ENCODE measurements around the gene PC. TPM values are rescaled to one million over a fixed set of nuclear protein-coding genes. Genes with fewer than 3 reads are reported as not detected.

PC gene
- total and polyA plus RNA-seq, 10 donors = 3.4 to 8.8 (median 5.3) TPM

GRCh38 chr11:66848671-66849500, 109.3 kb downstream of the PC start:
- 88 to 95% (median 91%) methylated on average over 13 to 28 of the region's 28 CpGs for WGBS, 5 donors
- DNase-seq = peak; percentile 70
- Histone ChIP-seq H3K27ac (no peak overlapping the region), H3K27me3 (replicated peaks in 1 of 7) (no peaks in the 10 kb centered on the region), H3K4me1 (peaks cover 7 to 34% (median 19%) of the 10 kb centered on the region in 6 donors), H3K4me3 (no peak overlapping the region), H3K36me3 (peaks cover 0 to 49% (median 28%) of the 10 kb centered on the region in 6 donors), H3K9me3 (no peaks in the 10 kb centered on the region)
- TF ChIP-seq POLR2A (IDR thresholded peaks at IDR 0.05) (no peak), POLR2AphosphoS5 (IDR thresholded peaks at IDR 0.05) (peak in 1 of 3 donors; percentile 55)
- intact Hi-C loops (cut with DNase I; ENCODE audit: low total_unique reads) = no loop called here

GRCh38 chr11:66847461-66848232, 110.5 kb downstream of the PC start:
- peak; percentile 66 for DNase-seq
- no peak overlapping the region for H3K27ac ChIP-seq
- peaks cover 0 to 49% (median 28%) of the 10 kb centered on the region in 6 donors for H3K36me3 ChIP-seq
- TF ChIP-seq CTCF (IDR thresholded peaks at IDR 0.05 in 8 of 11, conservative IDR thresholded peaks at IDR 0.05 in 3 of 11) = no peak
- peak in 2 of 3 donors; percentile 22 to 24 for TF ChIP-seq POLR2AphosphoS5 (IDR thresholded peaks at IDR 0.05)
- TF ChIP-seq POLR2A (IDR thresholded peaks at IDR 0.05) = no peak
- H3K4me3 ChIP-seq = no peak overlapping the region
- H3K9me3 ChIP-seq = no peaks in the 10 kb centered on the region
- H3K27me3 ChIP-seq (replicated peaks in 1 of 7) = no peaks in the 10 kb centered on the region
- intact Hi-C loops (cut with DNase I; ENCODE audit: low total_unique reads) = no loop called here
- H3K4me1 ChIP-seq = peaks cover 9 to 40% (median 23%) of the 10 kb centered on the region in 6 donors
- WGBS, 5 donors = 83 to 93% (median 89%) methylated on average over 11 to 14 of the region's 14 CpGs

GRCh38 chr11:66846671-66847091, 111.5 kb downstream of the PC start:
- H3K27ac ChIP-seq = no peak overlapping the region
- DNase-seq = peak; percentile 74
- intact Hi-C loops (cut with DNase I; ENCODE audit: low total_unique reads) = no loop called here

GRCh38 chr11:66845876-66846212, 112.3 kb downstream of the PC start:
- intact Hi-C loops (cut with DNase I; ENCODE audit: low total_unique reads) = no loop called here
- Histone ChIP-seq H3K9me3 (no peaks in the 10 kb centered on the region), H3K36me3 (peaks cover 0 to 49% (median 28%) of the 10 kb centered on the region in 6 donors), H3K4me1 (peaks cover 21 to 51% (median 34%) of the 10 kb centered on the region in 6 donors), H3K27me3 (replicated peaks in 1 of 7) (no peaks in the 10 kb centered on the region), H3K27ac (no peak overlapping the region), H3K4me3 (no peak overlapping the region)
- peak; percentile 71 for DNase-seq
- TF ChIP-seq POLR2A (IDR thresholded peaks at IDR 0.05) = no peak
- no peak for TF ChIP-seq CTCF (IDR thresholded peaks at IDR 0.05 in 8 of 11, conservative IDR thresholded peaks at IDR 0.05 in 3 of 11)
- no peak for TF ChIP-seq POLR2AphosphoS5 (IDR thresholded peaks at IDR 0.05)
- WGBS, 5 donors = 89 to 93% (median 90%) methylated on average over 9 of the region's 9 CpGs

More at GRCh38 chr11:66846671-66847091, 111.5 kb downstream of the PC start:
- no peaks in the 10 kb centered on the region for H3K27me3 ChIP-seq (replicated peaks in 1 of 7)
- no peak overlapping the region for H3K4me3 ChIP-seq
- H3K4me1 ChIP-seq = peaks cover 17 to 44% (median 27%) of the 10 kb centered on the region in 6 donors
- no peaks in the 10 kb centered on the region for H3K9me3 ChIP-seq
- peaks cover 0 to 49% (median 28%) of the 10 kb centered on the region in 6 donors for H3K36me3 ChIP-seq
- no peak for TF ChIP-seq CTCF (IDR thresholded peaks at IDR 0.05 in 8 of 11, conservative IDR thresholded peaks at IDR 0.05 in 3 of 11)
- TF ChIP-seq POLR2AphosphoS5 (IDR thresholded peaks at IDR 0.05) = no peak
- TF ChIP-seq POLR2A (IDR thresholded peaks at IDR 0.05) = no peak
- 72 to 82% (median 77%) methylated on average over 4 of the region's 4 CpGs for WGBS, 5 donors
